HG02588 (cell line): ENCODE measurements around the gene TOX2.
"Not testable (repeated sequence)": the region's sequence is repeated elsewhere in the genome, so short reads cannot be mapped to it uniquely, and the experiment has no call there.

Experiments
- ATAC-seq: cut with Tn5 transposase; IDR thresholded peaks from one replicate; pipeline ENCODE4 v1.9.1; 2021; ENCODE audit warnings: mild to moderate bottlenecking, moderate library complexity; ENCODE audit not compliant: unreplicated experiment

The TOX2 gene

GRCh38 chr20:44029848-44030230 lies 115.2 kb downstream of the TOX2 start:
- ATAC-seq, result no peak

GRCh38 chr20:44030394-44030793 lies 115.7 kb downstream of the TOX2 start:
- ATAC-seq, result no peak

GRCh38 chr20:44031001-44031574 lies 116.4 kb downstream of the TOX2 start:
- no peak for ATAC-seq

- no peak for ATAC-seq
Measured at GRCh38 chr20:44031781-44032582, 117.3 kb downstream of the TOX2 start.

GRCh38 chr20:44032583-44033331 lies 118.1 kb downstream of the TOX2 start:
- ATAC-seq, result no peak

- ATAC-seq, result no peak
Measured at GRCh38 chr20:44033344-44033743, 118.7 kb downstream of the TOX2 start.

- no peak for ATAC-seq
Measured at GRCh38 chr20:44033873-44034272, 119.2 kb downstream of the TOX2 start.

- ATAC-seq, result no peak
Measured at GRCh38 chr20:44034451-44034850, 119.8 kb downstream of the TOX2 start.

- no peak for ATAC-seq
Measured at GRCh38 chr20:44034965-44035635, 120.4 kb downstream of the TOX2 start.

- ATAC-seq, result no peak
Measured at GRCh38 chr20:44035924-44036323, 121.3 kb downstream of the TOX2 start.

- ATAC-seq, result no peak
Measured at GRCh38 chr20:44036441-44036840, 121.8 kb downstream of the TOX2 start.

GRCh38 chr20:44038681-44039123 lies 124.0 kb downstream of the TOX2 start:
- ATAC-seq, result no peak

GRCh38 chr20:44039147-44039546 lies 124.5 kb downstream of the TOX2 start:
- ATAC-seq, result no peak

- ATAC-seq, result no peak
Measured at GRCh38 chr20:44039741-44040140, 125.1 kb downstream of the TOX2 start.

GRCh38 chr20:44040202-44040915 lies 125.7 kb downstream of the TOX2 start:
- ATAC-seq, result no peak

GRCh38 chr20:44041001-44041400 lies 126.3 kb downstream of the TOX2 start:
- no peak for ATAC-seq

GRCh38 chr20:44044712-44045111 lies 130.1 kb downstream of the TOX2 start:
- ATAC-seq, result not testable (repeated sequence)

GRCh38 chr20:44050327-44050726 lies 135.7 kb downstream of the TOX2 start:
- ATAC-seq, result no peak

GRCh38 chr20:44050925-44051660 lies 136.4 kb downstream of the TOX2 start:
- no peak for ATAC-seq

- no peak for ATAC-seq
Measured at GRCh38 chr20:44051661-44052000, 137.0 kb downstream of the TOX2 start.
